GM19455 (cell line): ENCODE measurements around the gene SHB.
"Not testable (repeated sequence)": the region's sequence is repeated elsewhere in the genome, so short reads cannot be mapped to it uniquely, and the experiment has no call there.

Experiments
- ATAC-seq: cut with Tn5 transposase; IDR thresholded peaks from one replicate; pipeline ENCODE4 v1.9.1; 2021; ENCODE audit not compliant: unreplicated experiment

The SHB gene

GRCh38 chr9:37906312-37907239 is 162.5 kb downstream of the SHB start:
- no peak for ATAC-seq

- no peak for ATAC-seq
Observed at GRCh38 chr9:37905776-37906175, 163.3 kb downstream of the SHB start.

- no peak for ATAC-seq
Observed at GRCh38 chr9:37905131-37905505, 163.9 kb downstream of the SHB start.

- no peak for ATAC-seq
Observed at GRCh38 chr9:37904445-37905130, 164.4 kb downstream of the SHB start.

GRCh38 chr9:37903647-37904444 is 165.2 kb downstream of the SHB start, which contains the start of gene SLC25A51:
Gene SLC25A51, minus strand, starts transcription at chr9:37904127. Its CDS starts 15,577 bp downstream, at chr9:37888550.
- peak; percentile 82 for ATAC-seq

- ATAC-seq = no peak
Observed at GRCh38 chr9:37902796-37903646, 166.0 kb downstream of the SHB start.

- no peak for ATAC-seq
Observed at GRCh38 chr9:37902131-37902530, 166.9 kb downstream of the SHB start.

GRCh38 chr9:37899041-37899440 is 170.0 kb downstream of the SHB start:
- ATAC-seq = no peak

- no peak for ATAC-seq
Observed at GRCh38 chr9:37897665-37898064, 171.4 kb downstream of the SHB start.

GRCh38 chr9:37892063-37892462 is 177.0 kb downstream of the SHB start:
- no peak for ATAC-seq

GRCh38 chr9:37891042-37891441 is 178.0 kb downstream of the SHB start:
- not testable (repeated sequence) for ATAC-seq

- ATAC-seq = no peak
Observed at GRCh38 chr9:37889536-37889935, 179.5 kb downstream of the SHB start.

GRCh38 chr9:37887977-37888583 is 180.9 kb downstream of the SHB start:
- not testable (repeated sequence) for ATAC-seq

- ATAC-seq = no peak
Observed at GRCh38 chr9:37880916-37881479, 188.0 kb downstream of the SHB start.

- no peak for ATAC-seq
Observed at GRCh38 chr9:37876376-37876775, 192.7 kb downstream of the SHB start.

GRCh38 chr9:37873955-37874354 is 195.1 kb downstream of the SHB start:
- ATAC-seq = no peak

GRCh38 chr9:37870799-37871176 is 198.2 kb downstream of the SHB start:
- ATAC-seq = no peak

- no peak for ATAC-seq
Observed at GRCh38 chr9:37870081-37870798, 198.8 kb downstream of the SHB start.
